Measurements from ENCODE around the gene KRT81.

The KRT81 gene

DNA sequence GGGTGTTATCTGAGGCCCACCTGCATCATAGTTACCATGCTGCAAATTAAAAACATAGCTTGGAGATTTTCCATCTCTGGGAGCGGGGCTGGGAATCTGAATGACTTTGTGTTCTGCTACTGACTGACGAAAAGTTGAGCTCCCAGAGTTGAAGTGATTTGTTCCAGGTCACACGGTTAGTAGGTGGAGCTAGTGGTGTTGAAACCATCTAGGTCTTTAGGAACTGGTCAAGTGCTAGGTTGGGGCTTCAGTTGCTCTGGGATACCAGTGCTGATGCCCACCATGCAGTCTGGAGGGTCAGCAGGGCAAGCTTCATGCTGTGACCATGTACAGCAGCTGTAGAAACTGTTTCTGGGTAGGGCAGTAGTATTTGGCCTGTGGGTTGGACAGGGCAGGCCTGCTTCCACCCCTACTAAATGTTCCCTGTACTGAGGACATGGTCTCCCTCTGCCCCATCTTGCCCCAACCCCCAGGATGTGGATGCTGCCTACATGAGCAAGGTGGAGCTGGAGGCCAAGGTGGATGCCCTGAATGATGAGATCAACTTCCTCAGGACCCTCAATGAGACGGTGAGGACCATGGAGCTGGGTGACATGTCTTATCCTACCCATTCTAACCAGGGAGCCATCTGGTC, 53.0 kb downstream of the KRT81 start:
- DNase-seq, result no peak

DNA sequence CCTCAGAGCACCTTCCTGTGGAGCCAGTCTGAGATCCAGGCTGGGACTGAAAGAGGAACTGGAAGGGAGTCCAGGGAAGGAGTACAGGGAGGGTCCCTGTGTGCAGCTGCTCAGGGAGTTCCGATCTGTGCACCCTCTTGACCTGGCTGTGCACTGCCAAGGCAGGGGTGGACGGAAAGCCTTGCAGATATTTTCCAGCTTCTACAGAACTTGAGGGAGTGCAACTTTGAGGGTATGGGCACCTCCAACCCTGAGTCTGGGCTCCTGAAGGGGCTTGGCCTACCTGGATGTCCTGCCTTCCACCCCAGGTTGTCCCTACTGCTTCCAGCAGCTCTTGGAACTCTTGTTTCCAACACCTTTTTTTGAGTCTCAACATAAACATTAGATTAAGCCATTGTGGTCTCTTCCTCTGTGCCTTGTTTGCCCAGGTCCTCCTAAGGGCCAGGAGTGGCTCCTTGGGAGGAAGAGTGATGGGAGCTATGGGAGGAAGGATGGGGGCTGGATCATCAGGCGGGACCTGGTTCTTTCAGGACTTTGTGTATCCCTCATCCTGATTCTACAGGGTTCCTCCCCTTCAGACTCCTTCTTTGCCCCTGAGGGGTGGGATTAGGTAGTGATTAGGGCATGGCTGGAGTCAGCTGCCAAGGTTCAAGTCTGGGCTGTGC, 54.8 kb downstream of the KRT81 start:
- no peak for DNase-seq

All from SIG-M5 (cell line).